GM18517 (cell line): ENCODE results near the gene PCDHB4.
"Not testable (repeated sequence)": the region's sequence is repeated elsewhere in the genome, so short reads cannot be mapped to it uniquely, and the experiment has no call there.

Experiments
- ATAC-seq: cut with Tn5 transposase; IDR thresholded peaks from one replicate; pipeline ENCODE4 v1.9.1; 2021; ENCODE audit warnings: mild to moderate bottlenecking, moderate library complexity; ENCODE audit not compliant: unreplicated experiment

Gene PCDHB4

GRCh38 chr5:141149812-141150211 is 28.2 kb downstream of the PCDHB4 start, which contains the start of gene PCDHB6:
PCDHB6 (plus strand) TSS chr5:141150057; CDS start chr5:141150258, 201 bp downstream.
- no peak for ATAC-seq

- no peak for ATAC-seq
Observed at GRCh38 chr5:141150224-141150992, 28.8 kb downstream of the PCDHB4 start.

- ATAC-seq, result no peak
Observed at GRCh38 chr5:141150993-141151325, 29.3 kb downstream of the PCDHB4 start.

- ATAC-seq, result not testable (repeated sequence)
Observed at GRCh38 chr5:141151632-141152031, 30.0 kb downstream of the PCDHB4 start.

- not testable (repeated sequence) for ATAC-seq
Observed at GRCh38 chr5:141152096-141152495, 30.5 kb downstream of the PCDHB4 start.

GRCh38 chr5:141155540-141156374 is 34.1 kb downstream of the PCDHB4 start:
- ATAC-seq, result no peak

GRCh38 chr5:141157356-141157755 is 35.7 kb downstream of the PCDHB4 start:
- ATAC-seq, result not testable (repeated sequence)

- not testable (repeated sequence) for ATAC-seq
Observed at GRCh38 chr5:141157901-141158300, 36.3 kb downstream of the PCDHB4 start.

GRCh38 chr5:141172381-141173204 is 51.0 kb downstream of the PCDHB4 start, which contains the start of gene PCDHB7:
PCDHB7 (plus strand) TSS chr5:141172644; CDS start chr5:141172836, 192 bp downstream.
- ATAC-seq, result no peak

GRCh38 chr5:141174291-141175104 is 52.9 kb downstream of the PCDHB4 start:
- ATAC-seq, result not testable (repeated sequence)
